ENCODE results near the gene RAI1. TPM values are rescaled to one million over a fixed set of nuclear protein-coding genes. Genes with fewer than 3 reads are reported as not detected.

Gene RAI1
- total and polyA plus RNA-seq, 2 of the 13 experiments (the other 11 are each of a cell fraction or from before 2014, with no cell fraction given), result 3.4 to 5.2 TPM

GRCh38 chr17:17732444-17732843 is 51.2 kb downstream of the RAI1 start (continued):
- TF ChIP-seq DMAP1 (CRISPR knock-in tag; IDR thresholded peaks at IDR 0.05) (no peak), E2F5 (CRISPR knock-in tag; conservative IDR thresholded peaks at IDR 0.05) (no peak), PAWR (CRISPR knock-in tag; IDR thresholded peaks at IDR 0.05; ENCODE audit: borderline replicate concordance) (no peak), ZNF672 (CRISPR knock-in tag; IDR thresholded peaks at IDR 0.05) (no peak), SMARCE1 (IDR thresholded peaks at IDR 0.05; ENCODE audit: borderline replicate concordance) (no peak), CREM (IDR thresholded peaks at IDR 0.05) (no peak), CREM (CRISPR knock-in tag; IDR thresholded peaks at IDR 0.05) (no peak), TEAD2 (CRISPR knock-in tag; IDR thresholded peaks at IDR 0.05) (no peak), REPIN1 (CRISPR knock-in tag; IDR thresholded peaks at IDR 0.05; ENCODE audit: borderline replicate concordance, low read depth) (no peak), MTF2 (CRISPR knock-in tag; IDR thresholded peaks at IDR 0.05; ENCODE audit: borderline replicate concordance) (no peak)
- TF ChIP-seq, protein P1, sequence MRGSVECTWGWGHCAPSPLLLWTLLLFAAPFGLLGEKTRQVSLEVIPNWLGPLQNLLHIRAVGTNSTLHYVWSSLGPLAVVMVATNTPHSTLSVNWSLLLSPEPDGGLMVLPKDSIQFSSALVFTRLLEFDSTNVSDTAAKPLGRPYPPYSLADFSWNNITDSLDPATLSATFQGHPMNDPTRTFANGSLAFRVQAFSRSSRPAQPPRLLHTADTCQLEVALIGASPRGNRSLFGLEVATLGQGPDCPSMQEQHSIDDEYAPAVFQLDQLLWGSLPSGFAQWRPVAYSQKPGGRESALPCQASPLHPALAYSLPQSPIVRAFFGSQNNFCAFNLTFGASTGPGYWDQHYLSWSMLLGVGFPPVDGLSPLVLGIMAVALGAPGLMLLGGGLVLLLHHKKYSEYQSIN (CRISPR knock-in tag; IDR thresholded peaks at IDR 0.05; ENCODE audit: borderline replicate concordance), result no peak

DNA sequence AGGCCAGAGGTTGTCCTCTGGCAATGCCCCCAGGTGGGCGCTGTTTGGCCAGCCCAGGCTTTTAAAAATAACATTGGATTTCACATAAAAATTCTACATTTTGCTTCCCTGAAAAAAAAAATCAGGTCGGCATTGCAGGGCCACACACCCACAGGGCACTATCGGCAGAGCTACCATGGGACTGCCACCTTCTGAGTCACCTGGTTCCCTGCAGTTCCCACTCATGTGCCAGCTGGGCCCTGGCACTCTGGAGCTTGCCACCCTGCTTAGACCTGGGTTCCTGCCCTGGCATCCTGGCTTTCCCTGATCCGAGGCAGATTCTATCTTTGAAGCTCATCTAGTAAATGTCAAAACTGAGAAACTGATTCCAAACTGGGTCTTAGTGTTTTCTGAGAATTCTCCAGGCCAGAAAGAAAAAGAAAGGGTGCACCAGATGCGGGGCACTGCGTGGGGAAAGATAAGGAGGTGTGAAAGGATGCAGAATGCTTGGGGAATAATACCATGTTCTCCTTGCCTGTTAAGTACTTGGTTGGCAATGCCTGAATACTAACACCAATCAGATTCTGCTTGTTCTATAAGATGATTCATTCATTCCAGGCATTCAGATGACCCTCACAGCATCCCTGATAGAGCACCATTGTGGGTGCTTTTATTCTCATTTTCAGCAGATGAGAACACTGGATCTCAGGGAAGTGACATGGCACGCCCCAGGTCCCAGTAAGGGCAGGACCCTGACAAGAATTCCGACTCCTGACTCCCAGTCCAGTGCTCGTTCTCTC is 51.8 kb downstream of the RAI1 start:
- peaks cover 6 to 13% of the 10 kb centered on the region in 2 experiments; a peak in 4 of 5 replicates for H3K36me3 ChIP-seq (replicated peaks in 1 of 2; ENCODE audit: control insufficient read depth in 1 of 2, insufficient read depth in 2 of 2, low read length in 2 of 2)
- no peak overlapping the region for H2AFZ ChIP-seq (ENCODE audit: low read length)
- 94% methylated on average over 9 of the region's 9 CpGs for WGBS (ENCODE audit: low lambda C conversion rate)
- H3K4me1 ChIP-seq (ENCODE audit: insufficient read depth, low read length), result peaks cover 5% of the 10 kb centered on the region; the same call in 1 of the 2 replicates
- H3K27me3 ChIP-seq (ENCODE audit: control insufficient read depth in 1 of 2, insufficient read depth in 2 of 2, low read length in 2 of 2), result no peaks in the 10 kb centered on the region
- no peak for TF ChIP-seq ZNF850 (CRISPR knock-in tag; conservative IDR thresholded peaks at IDR 0.05)
- TF ChIP-seq, protein P2, sequence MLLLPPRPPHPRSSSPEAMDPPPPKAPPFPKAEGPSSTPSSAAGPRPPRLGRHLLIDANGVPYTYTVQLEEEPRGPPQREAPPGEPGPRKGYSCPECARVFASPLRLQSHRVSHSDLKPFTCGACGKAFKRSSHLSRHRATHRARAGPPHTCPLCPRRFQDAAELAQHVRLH (CRISPR knock-in tag; IDR thresholded peaks at IDR 0.05; ENCODE audit: borderline replicate concordance, low read depth), result no peak
- TF ChIP-seq PHF5A (CRISPR knock-in tag; IDR thresholded peaks at IDR 0.05; ENCODE audit: low read depth, unreplicated experiment), result no peak
- H3K27ac ChIP-seq (ENCODE audit: extremely low read length, insufficient read depth, low read length), result no peak overlapping the region
- peaks cover 33% of the 10 kb centered on the region for H4K20me1 ChIP-seq (ENCODE audit: insufficient read depth, low read length)
- no peaks in the 10 kb centered on the region for H3K9me3 ChIP-seq (ENCODE audit: low read length)
- no peak overlapping the region for H3K4me3 ChIP-seq (replicated peaks in 1 of 3; ENCODE audit: insufficient read depth in 1 of 3, low read depth in 2 of 3, low read length in 3 of 3)
- no peak overlapping the region for H3K9ac ChIP-seq (ENCODE audit: insufficient read depth, low read depth, low read length)
- BruUV-seq (replicated peaks), result no TSS peak
- no peak overlapping the region for H3K4me2 ChIP-seq (ENCODE audit: low read depth, low read length)
- ChIA-PET CTCF (ENCODE audit: low intra/inter-chr PET ratio, low total read pairs) (no interaction called here), POLR2A (no interaction called here)
- no peak for DNase-seq (ENCODE audit: low spot score)
- intact Hi-C loops (cut with micrococcal nuclease; ENCODE audit: unreplicated experiment), result no loop called here
- peaks cover 20% of the 10 kb centered on the region for H3K79me2 ChIP-seq (ENCODE audit: insufficient read depth, low read length)
- no peak for ATAC-seq
- FAIRE-seq, result no peak
- in situ Hi-C loops (cut with HindIII; ENCODE audit: extremely low pct_ligation_motif_present, low pct_unique_long_range_greater_than_20kb), result no loop called here

Data from HepG2 (cell line).